ENCODE results near the gene FLYWCH1.

DNA sequence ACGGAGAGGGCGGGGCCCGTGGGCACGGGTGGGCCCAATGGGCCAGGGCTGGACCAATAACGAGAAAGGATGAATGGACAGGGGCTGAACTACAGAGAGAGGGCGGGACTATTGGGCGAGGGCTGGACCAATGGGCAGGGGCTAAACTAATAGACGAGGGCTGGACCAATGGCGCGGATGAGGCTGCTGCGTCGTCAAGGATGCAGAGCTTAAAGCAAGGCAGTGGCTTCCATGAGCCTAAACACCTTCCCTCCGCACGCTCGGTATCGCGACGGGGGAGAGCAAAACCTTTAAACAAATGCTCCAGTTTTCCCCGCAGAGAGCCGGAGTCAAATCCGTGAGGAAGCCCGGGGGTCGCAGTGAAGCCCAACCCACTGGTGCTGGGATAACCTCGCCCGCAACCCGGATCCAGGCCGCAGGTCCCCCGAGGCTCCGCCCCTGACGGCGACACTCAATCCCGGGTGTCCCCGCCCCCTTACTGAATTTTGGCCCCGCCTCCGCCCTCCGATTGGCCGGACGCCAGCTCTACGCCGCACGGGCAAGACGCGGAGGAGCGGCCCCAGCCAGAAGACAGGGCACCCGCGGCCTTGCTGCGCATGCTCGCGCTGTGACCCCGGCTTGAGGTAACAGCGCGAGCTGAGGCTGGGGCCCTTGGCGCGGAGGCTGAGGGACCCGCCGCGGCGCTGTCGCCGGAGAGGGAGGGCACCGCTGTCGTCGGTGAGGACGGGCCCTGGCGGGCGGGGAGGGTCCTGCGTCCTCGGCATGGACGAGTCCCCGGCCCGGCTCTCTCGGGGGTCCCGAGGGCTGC is 28.9 kb upstream of the FLYWCH1 start, which contains the start of gene FLYWCH2:
- peak in 1 of 2 donors; percentile 64 for TF ChIP-seq POLR2A (IDR thresholded peaks at IDR 0.05)
- TF ChIP-seq, protein P1, sequence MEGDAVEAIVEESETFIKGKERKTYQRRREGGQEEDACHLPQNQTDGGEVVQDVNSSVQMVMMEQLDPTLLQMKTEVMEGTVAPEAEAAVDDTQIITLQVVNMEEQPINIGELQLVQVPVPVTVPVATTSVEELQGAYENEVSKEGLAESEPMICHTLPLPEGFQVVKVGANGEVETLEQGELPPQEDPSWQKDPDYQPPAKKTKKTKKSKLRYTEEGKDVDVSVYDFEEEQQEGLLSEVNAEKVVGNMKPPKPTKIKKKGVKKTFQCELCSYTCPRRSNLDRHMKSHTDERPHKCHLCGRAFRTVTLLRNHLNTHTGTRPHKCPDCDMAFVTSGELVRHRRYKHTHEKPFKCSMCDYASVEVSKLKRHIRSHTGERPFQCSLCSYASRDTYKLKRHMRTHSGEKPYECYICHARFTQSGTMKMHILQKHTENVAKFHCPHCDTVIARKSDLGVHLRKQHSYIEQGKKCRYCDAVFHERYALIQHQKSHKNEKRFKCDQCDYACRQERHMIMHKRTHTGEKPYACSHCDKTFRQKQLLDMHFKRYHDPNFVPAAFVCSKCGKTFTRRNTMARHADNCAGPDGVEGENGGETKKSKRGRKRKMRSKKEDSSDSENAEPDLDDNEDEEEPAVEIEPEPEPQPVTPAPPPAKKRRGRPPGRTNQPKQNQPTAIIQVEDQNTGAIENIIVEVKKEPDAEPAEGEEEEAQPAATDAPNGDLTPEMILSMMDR (IDR thresholded peaks at IDR 0.05): peak in 2 of 6 experiments; percentile 24 to 35

Data from Peyer's patch (tissue), 4 donors.